Neural crest cell (in vitro differentiated cells): ENCODE data around the gene PDE10A. TPM values are rescaled to one million over a fixed set of nuclear protein-coding genes. Genes with fewer than 3 reads are reported as not detected.
A peak's percentile ranks its signal among the peaks of the same experiment; 100 is the strongest.

Source experiments
- DNase-seq: peaks from one replicate; pipeline ENCODE4 v3.0.0; 2021; ENCODE audit warnings: low read depth, mixed read lengths, low spot score
- H3K27ac Mint-ChIP-seq: one replicate; pipeline ENCODE4 v1.8.0; 2021; ENCODE audit warnings: mild to moderate bottlenecking, mixed read lengths; ENCODE audit not compliant: unreplicated experiment
- H3K27me3 Mint-ChIP-seq: 2 replicates; pipeline ENCODE4 v1.8.0; 2021; ENCODE audit warnings: low read depth, mild to moderate bottlenecking, mixed read lengths
- H3K36me3 Mint-ChIP-seq: 2 replicates; pipeline ENCODE4 v1.8.0; 2021; ENCODE audit warnings: low read depth, mild to moderate bottlenecking, mixed read lengths
- H3K4me1 Mint-ChIP-seq: 2 replicates; pipeline ENCODE4 v1.8.0; 2021; ENCODE audit warnings: mixed read lengths
- H3K4me3 Mint-ChIP-seq: one replicate; pipeline ENCODE4 v1.8.0; 2021; ENCODE audit warnings: mild to moderate bottlenecking, mixed read lengths
- H3K9me3 Mint-ChIP-seq: 2 replicates; pipeline ENCODE4 v1.8.0; 2021; ENCODE audit warnings: mixed read lengths
- total RNA-seq: library from RNA; stranded (reverse); gene quantifications from 2 replicates; pipeline ENCODE4 v1.2.1, GENCODE V29; 2021
- TF ChIP-seq, protein P1 (sequence below): fragments of 200-600 bp; sonication (generic); conservative IDR thresholded peaks from 2 replicates; pipeline ENCODE4 v1.5.0; 2021; ENCODE audit warnings: antibody characterized with exemption, mild to moderate bottlenecking

PDE10A gene
- total RNA-seq, 1 donor from 2014 or later: 26.2 TPM

DNA sequence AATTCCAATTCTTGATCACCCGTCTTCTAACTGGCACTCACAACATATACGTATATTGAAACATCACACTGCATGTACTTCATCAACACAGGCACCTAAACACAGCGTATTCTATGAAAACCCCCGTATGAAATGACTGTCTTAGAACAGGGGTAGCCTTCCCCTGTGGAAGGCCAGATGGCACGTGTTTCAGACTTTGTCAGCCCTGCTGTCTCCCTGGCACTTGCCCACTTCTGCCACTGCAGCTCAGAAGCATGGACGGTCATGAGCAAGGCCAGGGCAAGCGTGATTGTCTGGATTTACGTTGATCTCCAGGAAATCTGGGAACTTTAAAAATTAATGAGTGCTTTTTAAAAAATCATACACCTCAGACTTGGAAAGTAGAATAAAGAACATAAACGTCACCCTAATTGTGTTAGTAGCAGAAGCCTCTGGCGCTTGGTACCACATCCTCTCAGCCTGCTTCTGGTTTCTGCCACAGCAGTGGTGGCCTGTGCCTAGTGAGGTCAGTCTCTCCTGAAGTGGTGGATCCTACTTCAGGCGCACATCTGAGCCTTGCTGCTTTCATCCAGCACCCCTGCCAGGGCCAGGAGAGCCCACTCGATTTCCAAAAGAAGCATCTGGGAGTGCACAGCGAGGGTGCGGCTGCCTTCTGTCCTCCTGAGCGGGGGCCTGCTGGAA is 18.3 kb downstream of the PDE10A start:
- Mint-ChIP-seq H3K27ac (peak overlapping the region; percentile 24), H3K4me1 (peaks cover 34% of the 10 kb centered on the region), H3K27me3 (no peaks in the 10 kb centered on the region), H3K36me3 (no peaks in the 10 kb centered on the region), H3K4me3 (no peak overlapping the region), H3K9me3 (no peaks in the 10 kb centered on the region)
- DNase-seq: no peak
- TF ChIP-seq, protein P1, sequence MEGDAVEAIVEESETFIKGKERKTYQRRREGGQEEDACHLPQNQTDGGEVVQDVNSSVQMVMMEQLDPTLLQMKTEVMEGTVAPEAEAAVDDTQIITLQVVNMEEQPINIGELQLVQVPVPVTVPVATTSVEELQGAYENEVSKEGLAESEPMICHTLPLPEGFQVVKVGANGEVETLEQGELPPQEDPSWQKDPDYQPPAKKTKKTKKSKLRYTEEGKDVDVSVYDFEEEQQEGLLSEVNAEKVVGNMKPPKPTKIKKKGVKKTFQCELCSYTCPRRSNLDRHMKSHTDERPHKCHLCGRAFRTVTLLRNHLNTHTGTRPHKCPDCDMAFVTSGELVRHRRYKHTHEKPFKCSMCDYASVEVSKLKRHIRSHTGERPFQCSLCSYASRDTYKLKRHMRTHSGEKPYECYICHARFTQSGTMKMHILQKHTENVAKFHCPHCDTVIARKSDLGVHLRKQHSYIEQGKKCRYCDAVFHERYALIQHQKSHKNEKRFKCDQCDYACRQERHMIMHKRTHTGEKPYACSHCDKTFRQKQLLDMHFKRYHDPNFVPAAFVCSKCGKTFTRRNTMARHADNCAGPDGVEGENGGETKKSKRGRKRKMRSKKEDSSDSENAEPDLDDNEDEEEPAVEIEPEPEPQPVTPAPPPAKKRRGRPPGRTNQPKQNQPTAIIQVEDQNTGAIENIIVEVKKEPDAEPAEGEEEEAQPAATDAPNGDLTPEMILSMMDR: no peak

DNA sequence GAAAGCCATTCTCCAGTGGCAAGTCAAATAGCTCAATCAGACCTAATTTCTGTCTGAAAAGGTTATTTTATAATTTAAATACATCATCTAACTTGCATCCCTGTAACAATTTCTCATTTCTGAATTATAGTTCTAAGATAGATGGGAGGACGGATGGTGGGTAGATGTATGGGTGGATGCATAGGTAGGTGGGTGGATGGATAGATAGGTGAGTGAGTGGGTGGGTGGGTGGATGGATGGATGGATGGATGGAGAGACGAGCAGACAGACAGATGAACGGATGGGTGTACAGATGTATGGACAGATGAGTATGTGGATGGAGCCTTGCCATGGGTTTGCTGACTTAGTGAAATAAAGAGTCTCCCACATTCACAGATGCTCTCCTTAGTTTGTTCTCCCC is 20.0 kb downstream of the PDE10A start:
- Mint-ChIP-seq H3K27me3 (no peaks in the 10 kb centered on the region), H3K36me3 (no peaks in the 10 kb centered on the region), H3K4me3 (no peak overlapping the region), H3K4me1 (peaks cover 39% of the 10 kb centered on the region), H3K9me3 (no peaks in the 10 kb centered on the region), H3K27ac (no peak overlapping the region)
- DNase-seq: no peak
- TF ChIP-seq, protein P1: no peak

DNA sequence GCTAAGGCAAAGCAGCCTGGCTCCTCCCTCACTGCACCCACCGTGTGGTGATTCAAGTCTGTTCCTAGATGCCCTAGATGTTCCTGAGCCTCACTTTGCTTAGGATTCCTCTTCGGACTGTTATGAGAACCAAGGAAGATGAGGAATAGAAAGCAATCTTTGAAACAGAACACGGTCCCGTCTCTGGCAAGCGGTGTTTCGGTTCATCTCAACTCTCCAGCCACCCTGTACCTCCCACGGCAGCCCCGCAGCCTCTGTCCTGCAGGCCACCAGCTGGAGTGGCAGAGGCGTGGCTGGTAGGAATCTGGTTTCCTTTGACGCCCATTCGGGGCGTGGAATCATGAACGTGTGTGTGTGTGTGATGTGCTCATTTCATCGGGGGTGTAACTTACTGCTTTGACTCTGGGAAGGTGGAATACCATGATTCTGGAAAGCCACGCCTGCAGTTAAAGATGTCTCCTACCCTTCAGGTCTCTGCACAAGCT is 21.3 kb downstream of the PDE10A start:
- TF ChIP-seq, protein P1: no peak
- Mint-ChIP-seq H3K4me1 (peaks cover 41% of the 10 kb centered on the region), H3K27ac (no peak overlapping the region), H3K36me3 (no peaks in the 10 kb centered on the region), H3K27me3 (no peaks in the 10 kb centered on the region), H3K4me3 (no peak overlapping the region), H3K9me3 (no peaks in the 10 kb centered on the region)
- no peak for DNase-seq

DNA sequence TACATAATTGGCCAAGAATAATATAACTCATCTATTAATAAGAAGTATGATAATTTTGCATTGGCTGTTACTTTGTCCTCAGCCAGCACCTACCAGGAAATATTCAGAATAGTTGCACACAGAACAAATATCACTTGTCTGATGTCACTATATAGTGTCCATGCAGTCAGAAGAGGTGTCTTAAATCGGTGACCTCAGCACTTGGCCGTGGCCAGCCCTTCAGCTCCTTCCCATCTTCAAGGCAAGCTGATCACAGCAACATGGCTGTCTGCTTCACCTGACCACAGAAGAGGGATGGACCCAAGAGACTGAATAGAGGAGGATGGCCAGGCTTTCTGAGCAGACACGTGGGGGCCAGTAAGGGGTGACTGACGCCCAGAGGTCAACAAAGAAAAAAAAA is 22.2 kb downstream of the PDE10A start:
- Mint-ChIP-seq H3K27me3 (no peaks in the 10 kb centered on the region), H3K9me3 (no peaks in the 10 kb centered on the region), H3K4me3 (no peak overlapping the region), H3K36me3 (no peaks in the 10 kb centered on the region), H3K4me1 (peaks cover 50% of the 10 kb centered on the region), H3K27ac (peak overlapping the region; percentile 46)
- DNase-seq: no peak
- TF ChIP-seq, protein P1: no peak

DNA sequence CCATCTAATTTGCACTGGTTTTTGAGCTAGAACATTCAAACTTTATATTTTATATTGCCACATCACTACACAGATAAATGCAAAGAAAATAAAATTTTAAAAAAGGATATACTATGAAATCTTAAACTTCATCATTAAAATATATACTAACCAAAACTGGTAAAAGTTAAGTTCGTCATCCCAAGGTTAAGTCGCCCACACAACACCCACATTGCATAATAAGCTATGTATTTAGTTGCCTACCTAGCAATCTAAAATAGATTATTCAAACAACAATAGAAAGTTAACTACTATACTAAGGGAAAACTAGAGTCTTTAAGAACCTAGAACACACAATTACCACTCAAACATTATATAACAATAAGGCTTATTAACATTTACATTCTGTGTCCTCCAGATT is 24.5 kb downstream of the PDE10A start:
- Mint-ChIP-seq H3K36me3 (no peaks in the 10 kb centered on the region), H3K9me3 (no peaks in the 10 kb centered on the region), H3K4me3 (no peak overlapping the region), H3K27ac (no peak overlapping the region), H3K4me1 (peaks cover 62% of the 10 kb centered on the region), H3K27me3 (no peaks in the 10 kb centered on the region)
- no peak for DNase-seq
- TF ChIP-seq, protein P1: no peak
